Neural cell (in vitro differentiated cells): ENCODE data around the gene CLDN20. TPM values are rescaled to one million over a fixed set of nuclear protein-coding genes. Genes with fewer than 3 reads are reported as not detected.
"Not testable (repeated sequence)": the region's sequence is repeated elsewhere in the genome, so short reads cannot be mapped to it uniquely, and the experiment has no call there.

Source experiments
- H2AFZ ChIP-seq: fragments of 200-600, 300-800 bp; sonication (generic), shearing (Covaris generic); 2 replicates; pipeline ENCODE4 v1.6.0; 2014; ENCODE audit warnings: low read depth, mild to moderate bottlenecking, antibody characterized with exemption, low read length, moderate library complexity
- H3F3A ChIP-seq: fragments of 200-600 bp; shearing (Covaris generic); 2 replicates; pipeline ENCODE4 v1.6.1; 2016; ENCODE audit warnings: mild to moderate bottlenecking, moderate library complexity, mixed read lengths, antibody characterized with exemption, low read length; ENCODE audit not compliant: insufficient read depth, poor library complexity, severe bottlenecking
- H3K27ac ChIP-seq: fragments of 200-600, 300-800 bp; sonication (generic), shearing (Covaris generic); 2 replicates; pipeline ENCODE4 v1.5.1; 2014; ENCODE audit warnings: mild to moderate bottlenecking, low read length, moderate library complexity
- H3K27me3 ChIP-seq: fragments of 300-800, 200-600 bp; sonication (generic), shearing (Covaris generic); 2 replicates; pipeline ENCODE4 v1.6.0; 2014; ENCODE audit warnings: mild to moderate bottlenecking, low read depth, low read length, moderate library complexity; ENCODE audit not compliant: insufficient read depth
- H3K36me3 ChIP-seq: fragments of 300-800, 200-600 bp; sonication (generic), shearing (Covaris generic); 2 replicates; pipeline ENCODE4 v1.5.1; 2014; ENCODE audit warnings: mild to moderate bottlenecking, antibody characterized with exemption, low read length, moderate library complexity; ENCODE audit not compliant: insufficient read depth
- H3K4me2 ChIP-seq: fragments of 300-800, 200-600 bp; sonication (generic), shearing (Covaris generic); 2 replicates; pipeline ENCODE4 v1.6.0; 2014; ENCODE audit warnings: mild to moderate bottlenecking, low read length
- H3K4me3 ChIP-seq: fragments of 300-800, 200-600 bp; sonication (generic), shearing (Covaris generic); 2 replicates; pipeline ENCODE4 v1.5.1; 2014; ENCODE audit warnings: mild to moderate bottlenecking, low read length, moderate library complexity
- H3K79me2 ChIP-seq: fragments of 200-600 bp; shearing (Covaris generic); replicated peaks from 2 replicates; pipeline ENCODE4 v1.6.0; 2014; ENCODE audit warnings: mild to moderate bottlenecking, low read length, moderate library complexity; ENCODE audit not compliant: insufficient read depth
- H3K9ac ChIP-seq: fragments of 300-800, 200-600 bp; sonication (generic), shearing (Covaris generic); 2 replicates; pipeline ENCODE4 v1.6.1; 2016; ENCODE audit warnings: mild to moderate bottlenecking, low read length, mixed read lengths
- H3K9me2 ChIP-seq: fragments of 200-600 bp; shearing (Covaris generic); 2 replicates; pipeline ENCODE4 v1.6.1; 2016; ENCODE audit warnings: mild to moderate bottlenecking, low read length, mixed read lengths; ENCODE audit not compliant: insufficient read depth
- H3K9me3 ChIP-seq: fragments of 200-600, 300-800 bp; sonication (generic), shearing (Covaris generic); 2 replicates; pipeline ENCODE4 v1.6.1; 2016; ENCODE audit warnings: mild to moderate bottlenecking, mixed run types, low read length, moderate library complexity, mixed read lengths
- H4K20me1 ChIP-seq: fragments of 200-600 bp; shearing (Covaris generic); 2 replicates; pipeline ENCODE4 v1.6.1; 2016; ENCODE audit warnings: mild to moderate bottlenecking, mixed run types; ENCODE audit not compliant: insufficient read depth
- EP300 ChIP-seq: fragments of 450-650 bp; conservative IDR thresholded peaks from 2 replicates; pipeline ENCODE4 v1.6.1; 2014; ENCODE audit warnings: antibody characterized with exemption, mild to moderate bottlenecking, moderate library complexity; ENCODE audit not compliant: poor library complexity, severe bottlenecking
- EZH2 ChIP-seq: fragments of 200-600, 300-800 bp; shearing (Covaris generic), sonication (generic); IDR thresholded peaks from 2 replicates; pipeline ENCODE4 v1.6.1; 2014; ENCODE audit warnings: antibody characterized with exemption, low read length, borderline replicate concordance, mild to moderate bottlenecking; ENCODE audit not compliant: insufficient read depth, poor library complexity, severe bottlenecking
- MXI1 ChIP-seq: fragments of 450-650 bp; conservative IDR thresholded peaks from 2 replicates; pipeline ENCODE4 v1.6.1; 2014; ENCODE audit warnings: antibody characterized with exemption, mild to moderate bottlenecking; ENCODE audit not compliant: poor library complexity, severe bottlenecking
- POLR2AphosphoS5 ChIP-seq: IDR thresholded peaks from 2 replicates; pipeline ENCODE4 v1.6.1; 2012
- RAD21 ChIP-seq: fragments of 450-650 bp; conservative IDR thresholded peaks from 2 replicates; pipeline ENCODE4 v1.6.1; 2014; ENCODE audit warnings: antibody characterized with exemption, mild to moderate bottlenecking, moderate library complexity
- SMC3 ChIP-seq: fragments of 450-650 bp; conservative IDR thresholded peaks from 2 replicates; pipeline ENCODE4 v1.6.1; 2014; ENCODE audit warnings: antibody characterized with exemption, mild to moderate bottlenecking, moderate library complexity; ENCODE audit not compliant: poor library complexity
- TAF1 ChIP-seq: IDR thresholded peaks from 2 replicates; pipeline ENCODE4 v1.6.1; 2012; ENCODE audit warnings: low read depth
- polyA plus RNA-seq: library from polyadenylated mRNA; depleted of rRNA; stranded (reverse); fragments of >200 nt; gene quantifications from 2 replicates; pipeline ENCODE4 v1.2.3, GENCODE V29; 2014
- TF ChIP-seq, protein P1 (sequence below): IDR thresholded peaks from 2 replicates; pipeline ENCODE4 v1.6.1; 2012; ENCODE audit warnings: borderline replicate concordance
- TF ChIP-seq, protein P2 (sequence below): fragments of 450-650 bp; IDR thresholded peaks from 2 replicates; pipeline ENCODE4 v1.5.1; 2014; ENCODE audit warnings: antibody characterized with exemption, mild to moderate bottlenecking, moderate library complexity; ENCODE audit not compliant: poor library complexity, severe bottlenecking

CLDN20 gene
- polyA plus RNA-seq, 1 donor from 2014 or later = not detected

GRCh38 chr6:155311583-155311982 lies 47.8 kb downstream of the CLDN20 start:
- H3K4me2 ChIP-seq = no peak overlapping the region
- no peaks in the 10 kb centered on the region for H3K27me3 ChIP-seq
- H3K79me2 ChIP-seq = peaks cover 7% of the 10 kb centered on the region
- H3K9me3 ChIP-seq = no peaks in the 10 kb centered on the region
- H3K9ac ChIP-seq = no peak overlapping the region
- no peaks in the 10 kb centered on the region for H3K36me3 ChIP-seq
- no peak for TF ChIP-seq MXI1
- H3K9me2 ChIP-seq = no peaks in the 10 kb centered on the region
- H4K20me1 ChIP-seq = no peaks in the 10 kb centered on the region
- no peak overlapping the region for H3K4me3 ChIP-seq
- H3F3A ChIP-seq = no peaks in the 10 kb centered on the region
- H2AFZ ChIP-seq = no peak overlapping the region
- no peak overlapping the region for H3K27ac ChIP-seq

- H3K79me2 ChIP-seq, H3K9me3 ChIP-seq, H2AFZ ChIP-seq, H3K36me3 ChIP-seq, H3K9ac ChIP-seq, H3K27me3 ChIP-seq, H3F3A ChIP-seq, H4K20me1 ChIP-seq, H3K9me2 ChIP-seq, H3K27ac ChIP-seq: not testable (repeated sequence)
- peak overlapping the region; percentile 47 for H3K4me2 ChIP-seq
- peak overlapping the region; percentile 84 for H3K4me3 ChIP-seq
Observed at GRCh38 chr6:155312950-155313349, 49.1 kb downstream of the CLDN20 start.

DNA sequence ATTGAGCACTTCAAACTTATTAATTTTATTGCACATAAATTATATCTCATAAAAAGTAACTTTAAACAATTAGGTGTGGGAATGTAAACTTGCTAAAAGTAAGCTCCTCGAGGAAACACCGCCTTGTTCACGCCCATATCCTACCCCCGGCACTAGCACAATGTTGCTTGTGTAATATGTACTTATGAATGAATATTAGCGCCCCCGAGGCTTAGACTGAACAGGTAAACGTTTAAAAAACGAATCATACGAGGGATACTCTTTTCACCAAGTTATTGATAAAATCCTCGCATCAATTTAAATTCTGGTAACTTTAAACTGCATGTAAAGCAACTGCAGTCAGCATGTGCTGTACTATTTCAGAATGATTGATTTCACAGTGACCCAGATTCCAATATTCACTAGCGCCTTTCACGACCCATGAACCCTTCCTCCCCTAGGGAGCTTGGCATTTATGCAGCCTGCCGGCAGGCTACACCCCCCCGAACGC lies 49.8 kb downstream of the CLDN20 start:
- peaks cover 7% of the 10 kb centered on the region for H3K79me2 ChIP-seq
- no peaks in the 10 kb centered on the region for H3K9me3 ChIP-seq
- H3K27ac ChIP-seq = peak overlapping the region; percentile 57
- no peaks in the 10 kb centered on the region for H3F3A ChIP-seq
- TF ChIP-seq RAD21 (no peak), EP300 (no peak), MXI1 (no peak), EZH2 (no peak), POLR2AphosphoS5 (no peak), TAF1 (no peak), SMC3 (no peak)
- TF ChIP-seq, protein P1, sequence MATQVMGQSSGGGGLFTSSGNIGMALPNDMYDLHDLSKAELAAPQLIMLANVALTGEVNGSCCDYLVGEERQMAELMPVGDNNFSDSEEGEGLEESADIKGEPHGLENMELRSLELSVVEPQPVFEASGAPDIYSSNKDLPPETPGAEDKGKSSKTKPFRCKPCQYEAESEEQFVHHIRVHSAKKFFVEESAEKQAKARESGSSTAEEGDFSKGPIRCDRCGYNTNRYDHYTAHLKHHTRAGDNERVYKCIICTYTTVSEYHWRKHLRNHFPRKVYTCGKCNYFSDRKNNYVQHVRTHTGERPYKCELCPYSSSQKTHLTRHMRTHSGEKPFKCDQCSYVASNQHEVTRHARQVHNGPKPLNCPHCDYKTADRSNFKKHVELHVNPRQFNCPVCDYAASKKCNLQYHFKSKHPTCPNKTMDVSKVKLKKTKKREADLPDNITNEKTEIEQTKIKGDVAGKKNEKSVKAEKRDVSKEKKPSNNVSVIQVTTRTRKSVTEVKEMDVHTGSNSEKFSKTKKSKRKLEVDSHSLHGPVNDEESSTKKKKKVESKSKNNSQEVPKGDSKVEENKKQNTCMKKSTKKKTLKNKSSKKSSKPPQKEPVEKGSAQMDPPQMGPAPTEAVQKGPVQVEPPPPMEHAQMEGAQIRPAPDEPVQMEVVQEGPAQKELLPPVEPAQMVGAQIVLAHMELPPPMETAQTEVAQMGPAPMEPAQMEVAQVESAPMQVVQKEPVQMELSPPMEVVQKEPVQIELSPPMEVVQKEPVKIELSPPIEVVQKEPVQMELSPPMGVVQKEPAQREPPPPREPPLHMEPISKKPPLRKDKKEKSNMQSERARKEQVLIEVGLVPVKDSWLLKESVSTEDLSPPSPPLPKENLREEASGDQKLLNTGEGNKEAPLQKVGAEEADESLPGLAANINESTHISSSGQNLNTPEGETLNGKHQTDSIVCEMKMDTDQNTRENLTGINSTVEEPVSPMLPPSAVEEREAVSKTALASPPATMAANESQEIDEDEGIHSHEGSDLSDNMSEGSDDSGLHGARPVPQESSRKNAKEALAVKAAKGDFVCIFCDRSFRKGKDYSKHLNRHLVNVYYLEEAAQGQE = no peak
- TF ChIP-seq, protein P2, sequence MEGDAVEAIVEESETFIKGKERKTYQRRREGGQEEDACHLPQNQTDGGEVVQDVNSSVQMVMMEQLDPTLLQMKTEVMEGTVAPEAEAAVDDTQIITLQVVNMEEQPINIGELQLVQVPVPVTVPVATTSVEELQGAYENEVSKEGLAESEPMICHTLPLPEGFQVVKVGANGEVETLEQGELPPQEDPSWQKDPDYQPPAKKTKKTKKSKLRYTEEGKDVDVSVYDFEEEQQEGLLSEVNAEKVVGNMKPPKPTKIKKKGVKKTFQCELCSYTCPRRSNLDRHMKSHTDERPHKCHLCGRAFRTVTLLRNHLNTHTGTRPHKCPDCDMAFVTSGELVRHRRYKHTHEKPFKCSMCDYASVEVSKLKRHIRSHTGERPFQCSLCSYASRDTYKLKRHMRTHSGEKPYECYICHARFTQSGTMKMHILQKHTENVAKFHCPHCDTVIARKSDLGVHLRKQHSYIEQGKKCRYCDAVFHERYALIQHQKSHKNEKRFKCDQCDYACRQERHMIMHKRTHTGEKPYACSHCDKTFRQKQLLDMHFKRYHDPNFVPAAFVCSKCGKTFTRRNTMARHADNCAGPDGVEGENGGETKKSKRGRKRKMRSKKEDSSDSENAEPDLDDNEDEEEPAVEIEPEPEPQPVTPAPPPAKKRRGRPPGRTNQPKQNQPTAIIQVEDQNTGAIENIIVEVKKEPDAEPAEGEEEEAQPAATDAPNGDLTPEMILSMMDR = no peak
- peak overlapping the region; percentile 84 for H3K4me3 ChIP-seq
- no peaks in the 10 kb centered on the region for H3K9me2 ChIP-seq
- H2AFZ ChIP-seq = peak overlapping the region; percentile 37
- H3K36me3 ChIP-seq = no peaks in the 10 kb centered on the region
- H3K9ac ChIP-seq = peak overlapping the region; percentile 77
- no peaks in the 10 kb centered on the region for H4K20me1 ChIP-seq
- H3K27me3 ChIP-seq = no peaks in the 10 kb centered on the region
- H3K4me2 ChIP-seq = peak overlapping the region; percentile 47
